GM19397 (cell line): Measurements from ENCODE around the gene OBSCN.

Experiments
- ATAC-seq: cut with Tn5 transposase; IDR thresholded peaks from one replicate; pipeline ENCODE4 v1.9.1; 2021; ENCODE audit warnings: mild to moderate bottlenecking, moderate library complexity; ENCODE audit not compliant: unreplicated experiment

The OBSCN gene

GRCh38 chr1:228286505-228287417, 78.9 kb downstream of the OBSCN start:
- ATAC-seq = no peak

GRCh38 chr1:228287541-228288425, 79.9 kb downstream of the OBSCN start:
- ATAC-seq = no peak

GRCh38 chr1:228288536-228289238, 80.8 kb downstream of the OBSCN start:
- no peak for ATAC-seq

GRCh38 chr1:228289239-228289849, 81.5 kb downstream of the OBSCN start:
- no peak for ATAC-seq

- ATAC-seq = no peak
These were observed 82.4 kb downstream of the OBSCN start for GRCh38 chr1:228289996-228290881.

- ATAC-seq = no peak
These were observed 84.2 kb downstream of the OBSCN start for GRCh38 chr1:228291906-228292608.

GRCh38 chr1:228292609-228292911, 84.7 kb downstream of the OBSCN start:
- ATAC-seq = no peak

- no peak for ATAC-seq
These were observed 85.5 kb downstream of the OBSCN start for GRCh38 chr1:228293393-228293792.

GRCh38 chr1:228293816-228294500, 86.1 kb downstream of the OBSCN start:
- no peak for ATAC-seq

GRCh38 chr1:228294717-228295116, 86.9 kb downstream of the OBSCN start:
- no peak for ATAC-seq

- ATAC-seq = no peak
These were observed 87.4 kb downstream of the OBSCN start for GRCh38 chr1:228295201-228295600.

GRCh38 chr1:228295981-228296380, 88.1 kb downstream of the OBSCN start:
- no peak for ATAC-seq

- no peak for ATAC-seq
These were observed 89.4 kb downstream of the OBSCN start for GRCh38 chr1:228297242-228297641.

GRCh38 chr1:228297822-228298221, 90.0 kb downstream of the OBSCN start:
- ATAC-seq = no peak

- no peak for ATAC-seq
These were observed 90.6 kb downstream of the OBSCN start for GRCh38 chr1:228298471-228298870.

GRCh38 chr1:228299211-228299610, 91.4 kb downstream of the OBSCN start:
- ATAC-seq = no peak

- ATAC-seq = no peak
These were observed 92.1 kb downstream of the OBSCN start for GRCh38 chr1:228299901-228300300.

- ATAC-seq = no peak
These were observed 94.2 kb downstream of the OBSCN start for GRCh38 chr1:228302086-228302485.

GRCh38 chr1:228303596-228303995, 95.8 kb downstream of the OBSCN start:
- ATAC-seq = no peak
